HEK293 (cell line): ENCODE data around the gene PBX3.

ENCODE experiments used
- ZSCAN30 ChIP-seq: fragments of 450-650 bp; IDR thresholded peaks from 2 replicates; pipeline ENCODE4 v1.5.1; 2018; ENCODE audit warnings: missing biosample characterization, mild to moderate bottlenecking, missing genetic modification characterization, moderate library complexity
- TF ChIP-seq, protein P1 (sequence below): fragments of 450-650 bp; formaldehyde crosslinking; IDR thresholded peaks from 2 replicates; pipeline ENCODE4 v1.5.1; 2016; ENCODE audit warnings: missing biosample characterization, missing genetic modification characterization

DNA sequence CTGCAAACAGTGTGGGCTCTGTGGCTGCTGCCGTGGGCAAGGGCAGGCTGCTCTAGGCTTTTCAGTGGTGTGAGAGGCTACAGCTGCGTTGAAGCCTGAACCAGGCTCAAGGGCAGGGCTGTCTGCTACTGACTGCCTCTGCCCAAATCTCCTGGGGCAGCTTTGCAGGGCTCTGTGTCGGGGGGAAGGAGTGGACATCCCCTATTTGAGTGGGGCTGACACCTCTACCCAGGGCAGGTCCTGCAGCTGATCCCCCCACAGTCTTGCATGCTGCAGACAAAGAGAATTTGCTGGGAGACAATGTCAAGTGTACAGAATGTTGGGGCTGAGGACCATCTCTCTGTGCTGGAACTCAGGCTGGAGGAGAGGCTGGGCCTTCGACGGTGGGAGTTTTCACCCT is 240.2 kb downstream of the PBX3 start:
- TF ChIP-seq ZSCAN30 (tag by site-specific recombination) = no peak
- TF ChIP-seq, protein P1, sequence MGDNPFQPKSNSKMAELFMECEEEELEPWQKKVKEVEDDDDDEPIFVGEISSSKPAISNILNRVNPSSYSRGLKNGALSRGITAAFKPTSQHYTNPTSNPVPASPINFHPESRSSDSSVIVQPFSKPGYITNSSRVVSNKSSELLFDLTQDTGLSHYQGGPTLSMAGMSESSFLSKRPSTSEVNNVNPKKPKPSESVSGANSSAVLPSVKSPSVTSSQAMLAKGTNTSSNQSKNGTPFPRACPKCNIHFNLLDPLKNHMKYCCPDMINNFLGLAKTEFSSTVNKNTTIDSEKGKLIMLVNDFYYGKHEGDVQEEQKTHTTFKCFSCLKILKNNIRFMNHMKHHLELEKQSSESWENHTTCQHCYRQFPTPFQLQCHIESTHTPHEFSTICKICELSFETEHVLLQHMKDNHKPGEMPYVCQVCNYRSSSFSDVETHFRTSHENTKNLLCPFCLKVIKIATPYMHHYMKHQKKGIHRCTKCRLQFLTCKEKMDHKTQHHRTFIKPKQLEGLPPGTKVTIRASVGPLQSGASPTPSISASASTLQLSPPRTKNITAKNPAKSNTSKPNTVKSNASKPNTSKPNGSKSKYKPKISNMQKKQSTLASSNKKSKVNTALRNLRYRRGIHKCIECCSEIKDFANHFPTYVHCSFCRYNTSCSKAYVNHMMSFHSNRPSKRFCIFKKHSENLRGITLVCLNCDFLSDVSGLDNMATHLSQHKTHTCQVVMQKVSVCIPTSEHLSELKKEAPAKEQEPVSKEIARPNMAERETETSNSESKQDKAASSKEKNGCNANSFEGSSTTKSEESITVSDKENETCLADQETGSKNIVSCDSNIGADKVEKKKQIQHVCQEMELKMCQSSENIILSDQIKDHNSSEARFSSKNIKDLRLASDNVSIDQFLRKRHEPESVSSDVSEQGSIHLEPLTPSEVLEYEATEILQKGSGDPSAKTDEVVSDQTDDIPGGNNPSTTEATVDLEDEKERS = no peak
